ENCODE results near the gene MAP2K2. TPM values are rescaled to one million over a fixed set of nuclear protein-coding genes. Genes with fewer than 3 reads are reported as not detected.

MAP2K2 gene
- total and polyA plus RNA-seq, 9 of the 15 experiments (the other 6 are each of a cell fraction or from before 2014, with no cell fraction given) = 1.0 to 151 (median 58.3) TPM

DNA sequence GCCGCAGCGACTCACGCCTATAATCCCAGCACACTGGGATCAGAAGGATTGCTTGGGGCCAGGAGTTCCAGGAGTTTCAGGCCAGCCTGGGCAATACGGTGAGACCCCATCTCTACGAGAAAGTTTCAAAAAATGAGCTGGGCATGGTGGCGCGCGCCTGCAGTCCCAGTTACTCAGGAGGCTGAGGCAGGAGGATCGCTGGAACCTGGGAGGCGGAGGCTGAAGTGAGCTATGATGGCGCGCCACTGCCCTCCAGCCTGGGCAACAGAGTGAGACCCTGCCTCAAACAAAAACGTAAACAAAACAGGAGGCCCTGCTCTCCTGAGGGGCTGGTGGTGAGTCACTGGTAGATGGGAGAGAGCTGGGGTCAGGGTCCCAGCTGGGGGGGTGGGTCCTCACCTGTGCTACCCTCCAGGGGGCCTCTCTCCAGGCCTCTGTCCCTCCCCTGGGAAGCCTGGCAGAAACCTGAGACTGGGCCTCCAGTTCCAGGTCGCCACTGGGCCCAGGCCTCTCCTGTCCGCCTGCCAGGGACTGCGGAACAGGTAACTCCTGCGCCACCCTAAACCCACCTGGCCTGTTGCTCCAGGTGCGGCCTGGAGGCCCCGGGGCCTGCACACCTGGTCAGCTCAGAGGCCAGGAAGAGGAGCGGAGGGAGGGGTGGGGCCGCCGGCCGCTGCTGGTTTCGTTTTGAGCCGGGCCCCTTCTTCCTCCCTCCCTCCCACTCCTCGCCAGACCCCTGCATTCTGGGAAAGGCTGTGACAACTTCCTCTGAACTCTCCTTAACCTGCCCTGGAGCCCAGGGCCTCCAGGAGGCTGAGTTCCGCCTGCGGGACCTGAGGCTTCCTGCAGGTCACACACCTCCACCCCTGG, 40.0 kb downstream of the MAP2K2 start:
- peak overlapping the region; percentile 36; the same call in 1 of the 3 replicates for H3K27ac ChIP-seq (ENCODE audit: extremely low read depth, low read depth, low read length)
- peak; percentile 48 for ATAC-seq
- BruUV-seq (replicated peaks) = no TSS peak
- no peaks in the 10 kb centered on the region for H3K9me1 ChIP-seq (ENCODE audit: control insufficient read depth, insufficient read depth, low read length)
- no peaks in the 10 kb centered on the region for H4K20me1 ChIP-seq (replicated peaks; ENCODE audit: control insufficient read depth, insufficient read depth, low read length)
- ChIA-PET POLR2A (interaction anchor here (0.8 to 3.8 kb wide), 2 partner anchors 9 to 27 kb away, joined by 3 to 13 read pairs; no protein-coding TSS in a partner anchor), CTCF (ENCODE audit: low intra/inter-chr PET ratio) (no interaction called here)
- intact Hi-C loops (cut with micrococcal nuclease) (no loop called here), in situ Hi-C loops (cut with MboI) (no loop called here)
- H3K27me3 ChIP-seq (ENCODE audit: control insufficient read depth in 2 of 2, insufficient read depth in 2 of 2, low read length in 2 of 2) = no peaks in the 10 kb centered on the region
- H3K9me3 ChIP-seq (replicated peaks; ENCODE audit: control insufficient read depth, insufficient read depth, low read depth, low read length) = no peaks in the 10 kb centered on the region
- 68% methylated on average over 20 of the region's 28 CpGs for WGBS (ENCODE audit: insufficient coverage, low coverage, missing lambda C conversion rate)
- H3K4me2 ChIP-seq (ENCODE audit: insufficient read depth, low read length) = no peak overlapping the region; the same call in 1 of the 2 replicates
- peak overlapping the region; percentile 16 for H2AFZ ChIP-seq (ENCODE audit: low read depth, low read length)
- peak overlapping the region; percentile 35 to 87; a peak in 3 of 4 replicates for H3K9ac ChIP-seq (ENCODE audit: insufficient read depth in 1 of 2, low read depth in 2 of 2, low read length in 2 of 2)
- no peaks in the 10 kb centered on the region for H3K36me3 ChIP-seq (ENCODE audit: control insufficient read depth, insufficient read depth, low read length)
- peaks cover 3 to 64% of the 10 kb centered on the region in 2 experiments; a peak in 4 of 5 replicates for H3K4me1 ChIP-seq (replicated peaks in 1 of 2; ENCODE audit: control insufficient read depth in 2 of 2, insufficient read depth in 2 of 2, low read length in 2 of 2)
- no peaks in the 10 kb centered on the region for H3K79me2 ChIP-seq (ENCODE audit: control insufficient read depth, insufficient read depth, low read length)
- FAIRE-seq = no peak
- H3K4me3 ChIP-seq = no peak overlapping the region
- DNase-seq (ENCODE audit: extremely low read depth in 1 of 4, low spot score in 3 of 4) = peak in 2 of 4 experiments; percentile 42 to 62
- TF ChIP-seq, protein P1, sequence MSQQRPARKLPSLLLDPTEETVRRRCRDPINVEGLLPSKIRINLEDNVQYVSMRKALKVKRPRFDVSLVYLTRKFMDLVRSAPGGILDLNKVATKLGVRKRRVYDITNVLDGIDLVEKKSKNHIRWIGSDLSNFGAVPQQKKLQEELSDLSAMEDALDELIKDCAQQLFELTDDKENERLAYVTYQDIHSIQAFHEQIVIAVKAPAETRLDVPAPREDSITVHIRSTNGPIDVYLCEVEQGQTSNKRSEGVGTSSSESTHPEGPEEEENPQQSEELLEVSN (IDR thresholded peaks at IDR 0.05; ENCODE audit: borderline replicate concordance in 1 of 2, extremely low read depth in 1 of 2, insufficient read depth in 1 of 2, insufficient read length in 1 of 2, low read depth in 1 of 2, low read length in 1 of 2, poor library complexity in 1 of 2, severe bottlenecking in 1 of 2) = peak in 1 of 2 experiments; percentile 22
- peak; percentile 9; the same call in 1 of the 2 replicates for TF ChIP-seq CTBP1 (IDR thresholded peaks at IDR 0.05; ENCODE audit: borderline replicate concordance)
- TF ChIP-seq, protein P2, sequence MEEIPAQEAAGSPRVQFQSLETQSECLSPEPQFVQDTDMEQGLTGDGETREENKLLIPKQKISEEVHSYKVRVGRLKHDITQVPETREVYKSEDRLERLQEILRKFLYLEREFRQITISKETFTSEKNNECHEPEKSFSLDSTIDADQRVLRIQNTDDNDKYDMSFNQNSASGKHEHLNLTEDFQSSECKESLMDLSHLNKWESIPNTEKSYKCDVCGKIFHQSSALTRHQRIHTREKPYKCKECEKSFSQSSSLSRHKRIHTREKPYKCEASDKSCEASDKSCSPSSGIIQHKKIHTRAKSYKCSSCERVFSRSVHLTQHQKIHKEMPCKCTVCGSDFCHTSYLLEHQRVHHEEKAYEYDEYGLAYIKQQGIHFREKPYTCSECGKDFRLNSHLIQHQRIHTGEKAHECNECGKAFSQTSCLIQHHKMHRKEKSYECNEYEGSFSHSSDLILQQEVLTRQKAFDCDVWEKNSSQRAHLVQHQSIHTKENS (CRISPR knock-in tag; IDR thresholded peaks at IDR 0.05) = no peak
- TF ChIP-seq, protein P3, sequence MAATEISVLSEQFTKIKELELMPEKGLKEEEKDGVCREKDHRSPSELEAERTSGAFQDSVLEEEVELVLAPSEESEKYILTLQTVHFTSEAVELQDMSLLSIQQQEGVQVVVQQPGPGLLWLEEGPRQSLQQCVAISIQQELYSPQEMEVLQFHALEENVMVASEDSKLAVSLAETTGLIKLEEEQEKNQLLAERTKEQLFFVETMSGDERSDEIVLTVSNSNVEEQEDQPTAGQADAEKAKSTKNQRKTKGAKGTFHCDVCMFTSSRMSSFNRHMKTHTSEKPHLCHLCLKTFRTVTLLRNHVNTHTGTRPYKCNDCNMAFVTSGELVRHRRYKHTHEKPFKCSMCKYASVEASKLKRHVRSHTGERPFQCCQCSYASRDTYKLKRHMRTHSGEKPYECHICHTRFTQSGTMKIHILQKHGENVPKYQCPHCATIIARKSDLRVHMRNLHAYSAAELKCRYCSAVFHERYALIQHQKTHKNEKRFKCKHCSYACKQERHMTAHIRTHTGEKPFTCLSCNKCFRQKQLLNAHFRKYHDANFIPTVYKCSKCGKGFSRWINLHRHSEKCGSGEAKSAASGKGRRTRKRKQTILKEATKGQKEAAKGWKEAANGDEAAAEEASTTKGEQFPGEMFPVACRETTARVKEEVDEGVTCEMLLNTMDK (IDR thresholded peaks at IDR 0.05; ENCODE audit: borderline replicate concordance, insufficient read depth, low read depth, low read length, poor library complexity, severe bottlenecking) = no peak
- no peak for TF ChIP-seq ZNF449 (CRISPR knock-in tag; IDR thresholded peaks at IDR 0.05)
- no peak for TF ChIP-seq SMARCB1 (IDR thresholded peaks at IDR 0.05; ENCODE audit: insufficient read length, low read depth)
- 0 out of 2 replicates have a peak, but pooled peaks have one; percentile 15 for TF ChIP-seq BCOR (IDR thresholded peaks at IDR 0.05)
- TF ChIP-seq, protein P4, sequence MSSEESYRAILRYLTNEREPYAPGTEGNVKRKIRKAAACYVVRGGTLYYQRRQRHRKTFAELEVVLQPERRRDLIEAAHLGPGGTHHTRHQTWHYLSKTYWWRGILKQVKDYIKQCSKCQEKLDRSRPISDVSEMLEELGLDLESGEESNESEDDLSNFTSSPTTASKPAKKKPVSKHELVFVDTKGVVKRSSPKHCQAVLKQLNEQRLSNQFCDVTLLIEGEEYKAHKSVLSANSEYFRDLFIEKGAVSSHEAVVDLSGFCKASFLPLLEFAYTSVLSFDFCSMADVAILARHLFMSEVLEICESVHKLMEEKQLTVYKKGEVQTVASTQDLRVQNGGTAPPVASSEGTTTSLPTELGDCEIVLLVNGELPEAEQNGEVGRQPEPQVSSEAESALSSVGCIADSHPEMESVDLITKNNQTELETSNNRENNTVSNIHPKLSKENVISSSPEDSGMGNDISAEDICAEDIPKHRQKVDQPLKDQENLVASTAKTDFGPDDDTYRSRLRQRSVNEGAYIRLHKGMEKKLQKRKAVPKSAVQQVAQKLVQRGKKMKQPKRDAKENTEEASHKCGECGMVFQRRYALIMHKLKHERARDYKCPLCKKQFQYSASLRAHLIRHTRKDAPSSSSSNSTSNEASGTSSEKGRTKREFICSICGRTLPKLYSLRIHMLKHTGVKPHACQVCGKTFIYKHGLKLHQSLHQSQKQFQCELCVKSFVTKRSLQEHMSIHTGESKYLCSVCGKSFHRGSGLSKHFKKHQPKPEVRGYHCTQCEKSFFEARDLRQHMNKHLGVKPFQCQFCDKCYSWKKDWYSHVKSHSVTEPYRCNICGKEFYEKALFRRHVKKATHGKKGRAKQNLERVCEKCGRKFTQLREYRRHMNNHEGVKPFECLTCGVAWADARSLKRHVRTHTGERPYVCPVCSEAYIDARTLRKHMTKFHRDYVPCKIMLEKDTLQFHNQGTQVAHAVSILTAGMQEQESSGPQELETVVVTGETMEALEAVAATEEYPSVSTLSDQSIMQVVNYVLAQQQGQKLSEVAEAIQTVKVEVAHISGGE (CRISPR knock-in tag; IDR thresholded peaks at IDR 0.05) = peak in 1 of 3 experiments; percentile 46; a peak in 1 of 6 replicates
